ENCODE measurements around the gene INPP4A.
"Not testable (repeated sequence)": the region's sequence is repeated elsewhere in the genome, so short reads cannot be mapped to it uniquely, and the experiment has no call there.

INPP4A gene
- total RNA-seq: 62.6 to 250 reads per million in 2 experiments

GRCh38 chr2:98444436-98445176, at the start of gene INPP4A:
Gene INPP4A (plus strand): TSS chr2:98444858. CDS start chr2:98520049, 75,191 bp downstream.
- peak; percentile 68 for DNase-seq (ENCODE audit: low read depth)

GRCh38 chr2:98395977-98396376, 48.7 kb upstream of the INPP4A start:
- no peak for DNase-seq (ENCODE audit: low read depth)

DNA sequence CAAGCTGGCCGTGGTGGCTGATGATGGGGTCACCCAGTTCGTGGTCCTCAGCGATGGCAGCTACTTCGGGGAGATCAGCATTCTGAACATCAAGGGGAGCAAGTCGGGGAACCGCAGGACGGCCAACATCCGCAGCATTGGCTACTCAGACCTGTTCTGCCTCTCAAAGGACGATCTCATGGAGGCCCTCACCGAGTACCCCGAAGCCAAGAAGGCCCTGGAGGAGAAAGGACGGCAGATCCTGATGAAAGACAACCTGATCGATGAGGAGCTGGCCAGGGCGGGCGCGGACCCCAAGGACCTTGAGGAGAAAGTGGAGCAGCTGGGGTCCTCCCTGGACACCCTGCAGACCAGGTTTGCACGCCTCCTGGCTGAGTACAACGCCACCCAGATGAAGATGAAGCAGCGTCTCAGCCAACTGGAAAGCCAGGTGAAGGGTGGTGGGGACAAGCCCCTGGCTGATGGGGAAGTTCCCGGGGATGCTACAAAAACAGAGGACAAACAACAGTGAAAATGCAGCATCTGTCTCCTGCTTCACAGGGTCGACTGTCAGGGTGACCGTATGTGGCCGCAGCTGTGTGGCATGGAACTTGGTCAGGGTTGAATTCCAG, 47.8 kb upstream of the INPP4A start:
- no peak for DNase-seq (ENCODE audit: low read depth)

- DNase-seq (ENCODE audit: low read depth): no peak
These were observed 45.5 kb upstream of the INPP4A start for GRCh38 chr2:98399140-98399539.

DNA sequence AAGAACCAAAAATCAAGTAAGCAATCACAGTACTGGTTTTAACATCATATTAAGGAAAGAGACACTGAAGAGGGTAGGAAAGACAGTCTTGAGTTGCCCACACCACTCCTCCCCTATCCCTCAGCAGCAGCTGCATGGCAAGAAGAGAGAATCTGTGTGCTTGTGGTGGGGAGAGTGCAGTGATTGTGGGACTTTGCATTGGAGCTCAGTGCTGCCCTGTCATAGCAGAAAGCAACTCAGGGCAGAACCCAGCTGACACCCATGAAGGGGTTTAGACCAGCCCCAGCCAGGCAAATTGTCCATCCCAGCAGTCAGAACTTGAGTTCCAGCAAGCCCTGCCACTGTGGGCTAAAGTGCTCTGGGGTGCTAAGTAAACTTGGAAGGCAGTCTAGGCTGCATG, 40.8 kb upstream of the INPP4A start:
- DNase-seq (ENCODE audit: low read depth): no peak

DNA sequence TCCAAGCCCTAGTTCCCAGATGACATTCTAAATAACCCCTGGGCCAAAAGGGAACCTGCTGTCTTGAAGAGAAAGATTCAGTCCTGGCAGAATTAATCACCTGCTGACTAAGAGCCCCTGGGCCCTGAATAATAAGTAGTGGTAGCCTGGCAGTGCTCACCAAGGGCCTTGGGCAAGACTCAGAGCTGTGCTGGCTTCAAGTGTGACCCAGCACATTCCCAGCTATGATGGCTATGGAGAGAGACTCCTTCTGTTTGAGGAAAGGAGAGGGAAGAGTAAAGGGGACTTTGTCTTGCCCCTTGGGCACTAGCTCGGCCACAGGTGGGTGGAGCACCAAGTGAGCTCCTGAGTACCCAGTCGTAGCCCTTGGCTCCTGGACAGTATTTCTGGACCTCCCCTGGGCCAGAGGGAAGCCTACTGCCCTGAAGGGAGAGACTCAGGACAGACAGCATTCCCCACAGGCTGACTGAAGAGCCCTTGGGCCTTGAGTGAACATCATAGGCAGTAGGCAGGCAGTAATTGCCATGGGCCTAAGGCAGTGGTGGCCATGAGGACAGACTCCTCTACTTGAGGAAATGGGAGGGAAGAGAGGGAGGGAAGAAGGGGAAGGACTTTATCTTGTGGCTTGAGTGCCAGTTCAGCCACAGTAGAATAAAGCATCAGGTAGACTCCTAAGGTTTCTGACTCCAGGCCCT, 40.0 kb upstream of the INPP4A start:
- no peak for DNase-seq (ENCODE audit: low read depth)

GRCh38 chr2:98405301-98405700, 39.4 kb upstream of the INPP4A start:
- DNase-seq (ENCODE audit: low read depth): no peak

GRCh38 chr2:98408155-98408554, 36.5 kb upstream of the INPP4A start:
- DNase-seq (ENCODE audit: low read depth): no peak

GRCh38 chr2:98412751-98413458, 31.8 kb upstream of the INPP4A start:
- DNase-seq (ENCODE audit: low read depth): peak; percentile 28

GRCh38 chr2:98414246-98414645, 30.4 kb upstream of the INPP4A start:
- not testable (repeated sequence) for DNase-seq (ENCODE audit: low read depth)

DNA sequence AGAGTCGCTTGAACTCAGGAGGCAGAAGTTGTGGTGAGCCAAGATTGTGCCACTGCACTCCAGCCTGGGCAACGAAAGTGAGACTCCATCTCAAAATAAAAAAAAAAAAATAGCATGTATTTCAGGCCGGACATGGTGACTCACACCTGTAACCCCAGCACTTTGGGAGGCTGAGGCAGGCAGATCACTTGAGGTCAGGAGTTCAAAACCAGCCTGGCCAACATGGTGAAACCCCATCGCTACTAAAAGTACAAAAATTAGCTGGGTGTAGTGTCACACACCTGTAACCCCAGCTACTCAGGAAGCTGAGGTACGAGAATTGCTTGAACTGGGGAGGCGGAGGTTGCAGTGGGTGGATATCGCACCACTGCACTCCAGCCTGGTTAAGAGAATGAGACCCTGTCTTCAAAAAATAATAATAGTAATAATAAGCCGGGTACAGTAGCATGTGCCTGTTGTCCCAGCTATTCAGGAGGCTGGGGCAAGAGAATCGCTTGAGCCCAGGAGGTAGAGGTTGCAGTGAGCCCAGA, 28.9 kb upstream of the INPP4A start:
- DNase-seq (ENCODE audit: low read depth): not testable (repeated sequence)

DNA sequence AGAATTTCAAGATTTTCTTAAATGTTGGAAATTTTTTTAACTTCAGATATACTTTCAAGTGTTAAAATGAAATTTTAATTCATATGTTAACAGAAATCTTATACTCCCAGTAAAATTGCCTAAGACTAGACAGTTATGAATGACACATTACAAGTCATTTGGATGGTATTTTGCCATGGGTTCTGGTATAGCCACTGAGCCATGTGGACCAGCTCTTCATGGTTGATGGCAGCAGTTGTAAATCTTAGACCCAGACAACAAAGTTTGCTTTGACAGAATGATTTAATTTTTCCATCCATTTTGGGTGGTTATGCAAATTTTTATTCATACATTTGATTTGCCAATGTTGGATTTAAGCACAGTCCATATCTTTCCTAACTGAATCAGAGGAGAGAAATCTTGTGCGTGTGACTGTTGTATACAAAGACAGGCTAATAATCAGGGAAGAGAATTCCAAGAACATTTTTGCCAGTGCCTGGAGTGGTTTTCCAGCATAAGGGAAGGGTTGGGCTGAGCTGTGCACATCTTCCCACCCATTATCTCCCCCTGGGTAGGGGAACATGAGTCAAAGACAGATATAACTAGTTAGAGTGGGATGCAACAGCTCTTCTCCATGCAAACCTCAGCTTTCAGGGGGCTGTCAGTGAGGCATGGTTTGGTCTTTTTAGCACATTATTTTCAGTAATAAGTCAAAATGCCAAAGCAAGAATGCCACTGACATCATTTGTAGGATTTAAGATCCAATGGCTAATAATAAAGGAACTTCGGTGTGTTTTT, 28.1 kb upstream of the INPP4A start:
- DNase-seq (ENCODE audit: low read depth): no peak

- DNase-seq (ENCODE audit: low read depth): no peak
These were observed 25.1 kb upstream of the INPP4A start for GRCh38 chr2:98419544-98419943.

- DNase-seq (ENCODE audit: low read depth): no peak
These were observed 24.5 kb upstream of the INPP4A start for GRCh38 chr2:98419977-98420725.

DNA sequence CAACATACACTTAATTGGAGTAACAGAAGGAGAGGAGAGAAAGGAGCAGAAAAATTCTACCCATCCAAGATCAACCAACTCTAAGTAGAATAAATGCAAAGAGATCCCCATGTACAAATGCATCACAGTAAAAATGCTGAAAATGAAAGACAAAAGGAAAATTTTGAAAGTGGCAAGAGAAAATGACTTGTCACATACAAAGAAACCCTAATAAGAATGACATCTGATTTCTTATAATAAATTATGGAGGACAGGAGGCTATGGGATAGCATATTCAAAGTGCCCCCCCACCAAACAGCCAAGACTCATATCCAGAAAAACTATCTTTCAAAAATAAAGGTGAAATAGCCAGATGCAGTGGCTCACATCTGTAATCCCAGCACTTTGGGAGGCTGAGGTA, 22.2 kb upstream of the INPP4A start:
- DNase-seq (ENCODE audit: low read depth): no peak

DNA sequence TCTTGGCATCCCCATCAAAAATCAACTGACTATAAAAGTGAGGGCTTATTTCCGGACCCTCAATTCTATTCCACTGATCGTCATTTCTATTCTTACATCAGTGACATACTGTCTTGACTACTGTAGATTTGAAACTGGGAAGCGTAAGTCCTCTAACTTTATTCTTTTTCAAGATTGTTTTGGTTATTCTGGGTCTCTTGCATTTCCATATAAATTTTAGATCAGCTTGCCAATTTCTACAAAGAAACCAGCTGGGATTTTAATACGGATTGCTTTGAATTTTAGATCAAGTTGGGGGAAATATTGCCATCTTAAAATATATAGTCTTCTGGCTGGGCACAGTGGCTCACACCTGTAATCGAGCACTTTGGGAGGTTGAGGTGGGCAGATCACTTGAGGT, 17.9 kb upstream of the INPP4A start:
- no peak for DNase-seq (ENCODE audit: low read depth)

- DNase-seq (ENCODE audit: low read depth): no peak
These were observed 12.5 kb upstream of the INPP4A start for GRCh38 chr2:98432145-98432544.

DNA sequence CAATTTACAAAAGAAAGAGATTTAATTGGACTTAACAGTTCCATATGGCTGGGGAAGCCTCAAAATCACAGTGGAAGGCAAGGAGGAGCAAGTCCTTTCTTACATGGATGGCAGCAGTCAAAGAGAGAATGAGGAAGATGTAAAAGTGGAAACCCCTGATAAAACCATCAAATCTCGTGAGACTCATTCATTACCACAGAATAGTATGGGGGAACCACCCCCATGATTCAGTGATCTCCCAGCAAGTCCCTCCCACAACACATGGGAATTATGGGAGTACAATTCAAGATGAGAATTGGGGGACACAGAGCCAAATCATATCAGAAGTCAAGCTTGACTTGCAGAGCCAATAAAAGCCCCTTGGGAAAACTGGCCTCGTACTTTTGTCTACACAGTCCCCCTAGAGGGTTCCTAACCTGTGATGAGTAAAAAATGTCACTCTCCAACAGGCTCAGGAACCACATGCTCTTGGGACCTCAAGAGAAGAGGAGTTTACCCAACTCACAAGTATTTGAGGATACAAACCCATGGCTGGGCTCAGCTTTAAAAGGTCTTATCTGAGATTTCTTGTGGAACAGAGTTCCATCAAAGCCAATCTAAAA, 11.2 kb upstream of the INPP4A start:
- no peak for DNase-seq (ENCODE audit: low read depth)

GRCh38 chr2:98434492-98434891, 10.2 kb upstream of the INPP4A start:
- DNase-seq (ENCODE audit: low read depth): no peak

- not testable (repeated sequence) for DNase-seq (ENCODE audit: low read depth)
These were observed 9.0 kb upstream of the INPP4A start for GRCh38 chr2:98435670-98436069.

Data from T follicular helper cell (primary cell).